8988T (cell line): ENCODE data around the gene HDAC4.

Experiments
- DNase-seq: peaks from one replicate; pipeline ENCODE4 v3.0.0; 2011

HDAC4 gene

DNA sequence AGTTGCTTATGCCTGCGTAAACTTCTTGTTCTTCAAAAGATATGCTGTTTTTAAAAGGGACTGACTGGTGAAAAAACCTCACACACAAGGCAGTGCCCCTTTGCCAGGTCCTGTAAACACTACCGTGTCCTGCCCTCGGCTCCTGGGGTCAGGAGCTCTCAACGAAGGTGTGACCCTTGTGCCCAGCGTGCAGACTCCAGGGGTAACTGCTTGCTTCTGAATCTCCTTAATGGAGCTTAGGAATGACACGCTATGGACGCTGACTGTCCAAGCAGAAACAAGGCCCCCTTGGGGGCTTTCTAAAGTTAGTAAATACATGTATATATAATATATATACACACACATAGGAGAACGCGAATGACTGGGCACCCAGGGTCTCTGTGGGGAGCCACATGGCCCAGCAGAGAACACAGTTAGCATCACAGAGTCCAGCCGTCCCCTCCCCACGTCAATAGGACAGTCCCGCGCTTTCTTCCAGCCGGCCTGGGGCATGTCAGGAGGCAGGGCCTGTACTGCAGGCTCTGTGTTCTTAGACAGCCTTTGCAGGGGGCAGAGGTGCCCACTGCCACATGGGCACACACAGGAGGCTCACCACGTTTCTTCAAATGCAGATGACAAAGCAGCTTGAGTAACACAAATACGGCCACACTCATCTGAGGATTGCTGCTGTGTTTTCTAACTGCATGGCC is 96.1 kb downstream of the HDAC4 start:
- no peak for DNase-seq

DNA sequence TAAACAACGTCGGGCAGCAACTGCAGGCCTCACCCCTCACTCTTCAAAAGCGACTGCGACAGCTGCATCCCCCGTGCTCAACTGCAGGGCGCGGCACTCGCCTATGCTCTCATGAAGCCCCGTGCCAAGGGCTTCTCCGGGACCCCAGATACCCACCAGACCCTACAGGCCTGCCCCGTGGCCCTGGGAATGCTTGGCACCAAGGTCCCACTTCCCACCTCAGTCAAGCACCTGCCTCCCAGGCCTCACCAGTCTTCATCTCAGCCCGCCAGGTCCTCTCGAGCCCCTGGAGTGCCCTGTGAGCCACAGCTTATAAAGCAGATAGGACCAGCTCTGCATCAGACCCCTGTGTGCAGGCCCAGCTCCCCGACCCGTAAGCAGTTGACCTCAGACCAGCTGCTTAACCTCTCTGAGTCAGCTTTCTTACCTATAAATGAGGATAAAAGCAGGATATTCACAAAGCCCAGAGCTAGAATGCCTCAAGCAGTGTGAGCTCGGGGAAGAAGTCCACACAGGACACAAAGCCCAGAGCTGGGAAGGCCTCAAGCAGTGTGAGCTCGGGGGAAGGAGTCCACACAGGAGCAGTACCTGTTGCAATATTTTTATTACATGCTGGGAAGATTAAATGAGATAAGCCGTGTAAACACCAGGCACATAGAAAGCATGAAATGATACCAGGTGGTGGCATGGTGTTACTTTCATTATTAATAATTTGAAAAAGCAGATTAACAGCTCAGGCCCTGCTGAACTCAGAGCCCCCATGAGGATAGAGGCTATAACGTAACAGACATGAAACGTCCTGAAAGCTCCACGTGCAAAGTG is 96.9 kb downstream of the HDAC4 start:
- DNase-seq, result no peak

DNA sequence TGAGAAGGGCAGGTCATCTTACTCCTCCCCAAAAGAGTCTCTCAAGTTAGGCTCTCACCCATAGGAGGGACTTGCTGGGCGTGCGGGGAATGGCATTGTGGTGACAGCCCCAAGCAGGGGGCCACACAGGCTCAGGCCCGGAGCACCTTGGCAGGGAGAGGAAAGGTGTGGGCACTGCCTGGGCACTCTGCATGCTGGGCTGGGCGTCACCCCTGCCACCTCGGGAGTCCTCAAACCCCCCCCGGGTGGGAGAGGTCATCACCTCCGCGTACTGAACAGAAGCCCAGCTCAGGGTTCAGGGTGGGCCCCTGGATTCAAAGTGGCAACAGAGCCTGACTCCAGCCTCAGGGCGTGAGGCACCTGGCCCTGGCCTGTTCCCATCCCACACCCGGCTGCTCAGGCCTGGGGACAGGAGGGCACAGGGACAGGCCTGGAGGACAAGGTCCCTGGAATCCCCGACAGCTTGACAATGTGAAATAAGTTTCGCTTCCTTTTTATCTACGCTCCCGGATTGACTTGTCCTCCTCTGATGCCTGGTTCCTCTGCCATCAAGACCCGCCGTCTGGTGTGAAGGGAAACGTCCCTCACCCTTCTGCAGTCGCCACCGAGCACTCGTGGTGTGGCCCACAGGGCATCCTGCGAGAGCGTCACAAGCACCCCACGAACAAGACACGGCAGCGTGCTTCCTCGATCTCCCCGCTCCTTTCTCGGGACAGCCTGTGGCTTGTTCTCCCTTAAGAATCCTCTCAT is 97.8 kb downstream of the HDAC4 start:
- DNase-seq, result no peak

DNA sequence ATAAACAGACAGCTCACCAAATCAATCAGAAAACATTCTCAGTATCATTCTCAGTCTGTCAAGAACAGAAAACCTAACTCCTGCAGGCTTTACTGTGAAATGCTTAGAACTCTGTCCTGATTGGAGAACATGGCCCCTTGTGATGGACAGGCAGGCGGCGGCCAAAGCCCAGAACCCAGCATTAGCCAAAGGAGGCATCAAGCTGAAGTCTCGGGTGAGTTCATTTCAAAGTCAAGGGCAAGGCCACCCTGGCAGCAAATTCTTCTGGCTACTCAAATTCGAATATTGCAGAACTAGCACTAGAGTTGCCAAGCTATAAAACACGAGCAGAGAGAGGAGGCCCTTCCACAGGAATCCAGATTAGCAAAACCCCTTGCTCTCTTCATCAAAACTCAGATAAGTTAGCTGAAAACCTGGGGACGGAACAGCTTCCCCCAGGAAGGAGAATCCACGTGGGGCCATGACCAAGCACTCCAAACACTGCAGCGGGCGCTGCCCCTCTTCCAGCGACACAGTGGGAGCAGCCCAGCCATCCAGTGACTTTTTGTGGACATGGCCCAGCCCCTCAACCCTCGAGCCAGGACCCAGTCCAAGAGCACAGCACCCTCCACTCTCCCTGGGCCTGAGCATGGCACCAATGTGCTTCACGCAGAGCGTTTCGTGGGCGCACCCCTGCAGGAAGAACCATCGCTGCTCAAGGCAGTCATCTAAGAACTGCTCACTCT is 98.6 kb downstream of the HDAC4 start:
- DNase-seq, result no peak

GRCh38 chr2:239300871-239301735 is 99.7 kb downstream of the HDAC4 start:
- no peak for DNase-seq

GRCh38 chr2:239300242-239300641 is 100.6 kb downstream of the HDAC4 start:
- DNase-seq, result no peak

DNA sequence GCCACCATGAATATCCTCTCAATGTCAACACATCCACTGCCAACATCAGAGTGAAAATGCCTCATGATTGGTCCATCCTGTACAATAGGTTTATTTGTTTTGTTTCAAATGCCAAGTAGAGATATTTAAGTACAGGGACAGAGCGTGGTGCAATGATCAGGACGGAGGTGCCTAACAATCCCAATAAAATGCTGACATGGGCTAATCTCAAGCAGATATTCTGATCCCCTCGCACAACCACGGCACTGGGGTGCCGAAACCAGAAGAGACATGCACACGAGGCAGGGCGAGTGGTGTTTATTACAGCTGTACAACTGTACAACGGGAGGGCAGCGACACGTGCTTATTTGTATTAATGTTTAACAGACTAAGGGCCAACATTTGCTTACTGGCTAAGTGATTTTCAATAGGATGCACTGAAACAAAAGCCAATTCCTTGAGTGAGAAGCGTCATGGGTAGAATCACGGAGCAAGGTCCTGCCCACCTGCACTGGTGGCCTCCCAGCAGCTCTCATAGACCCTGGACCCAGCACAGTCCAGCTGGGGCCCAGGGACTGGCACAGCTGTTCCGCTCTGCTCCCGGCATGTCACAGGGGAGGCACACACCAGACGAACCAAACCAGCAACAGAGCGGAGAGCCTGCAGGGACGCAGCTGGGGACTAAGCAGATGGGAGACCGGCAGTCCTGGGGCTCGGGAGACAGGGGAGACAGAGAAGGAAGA is 101.4 kb downstream of the HDAC4 start:
- no peak for DNase-seq

DNA sequence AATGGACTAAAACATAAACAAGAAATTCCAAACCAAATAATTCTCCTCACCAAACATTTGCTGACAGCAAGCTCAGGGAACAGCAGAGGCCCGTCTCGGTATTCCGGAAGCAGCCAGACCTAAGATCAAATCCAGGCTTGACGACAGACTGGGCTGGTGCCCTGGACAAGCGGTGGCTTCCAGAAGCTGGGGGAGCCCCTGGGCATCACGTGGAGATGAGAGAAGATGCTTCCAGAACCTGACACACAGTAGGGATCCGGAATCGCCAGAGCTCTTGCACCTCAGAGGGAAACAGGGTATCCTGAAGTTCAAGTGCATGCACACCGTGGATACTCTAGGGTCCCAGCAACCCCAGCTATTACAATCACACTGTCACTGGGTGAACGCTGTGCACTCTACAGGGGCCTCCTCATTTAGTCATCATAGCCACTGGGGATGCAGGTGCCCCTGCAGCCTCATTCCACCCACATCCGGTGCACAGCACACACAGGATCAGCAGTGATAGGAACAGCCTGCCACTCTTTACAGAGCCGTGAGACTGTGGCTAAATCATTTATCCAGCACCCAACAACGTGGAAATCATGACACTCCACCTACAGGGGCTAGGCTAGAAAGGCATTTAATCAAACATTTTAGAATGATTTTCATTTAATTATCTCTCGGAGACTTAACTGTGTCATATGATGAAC is 102.6 kb downstream of the HDAC4 start:
- no peak for DNase-seq

GRCh38 chr2:239297142-239298004 is 103.4 kb downstream of the HDAC4 start:
- DNase-seq, result no peak

- no peak for DNase-seq
Measured at GRCh38 chr2:239296020-239296932, 104.5 kb downstream of the HDAC4 start.

DNA sequence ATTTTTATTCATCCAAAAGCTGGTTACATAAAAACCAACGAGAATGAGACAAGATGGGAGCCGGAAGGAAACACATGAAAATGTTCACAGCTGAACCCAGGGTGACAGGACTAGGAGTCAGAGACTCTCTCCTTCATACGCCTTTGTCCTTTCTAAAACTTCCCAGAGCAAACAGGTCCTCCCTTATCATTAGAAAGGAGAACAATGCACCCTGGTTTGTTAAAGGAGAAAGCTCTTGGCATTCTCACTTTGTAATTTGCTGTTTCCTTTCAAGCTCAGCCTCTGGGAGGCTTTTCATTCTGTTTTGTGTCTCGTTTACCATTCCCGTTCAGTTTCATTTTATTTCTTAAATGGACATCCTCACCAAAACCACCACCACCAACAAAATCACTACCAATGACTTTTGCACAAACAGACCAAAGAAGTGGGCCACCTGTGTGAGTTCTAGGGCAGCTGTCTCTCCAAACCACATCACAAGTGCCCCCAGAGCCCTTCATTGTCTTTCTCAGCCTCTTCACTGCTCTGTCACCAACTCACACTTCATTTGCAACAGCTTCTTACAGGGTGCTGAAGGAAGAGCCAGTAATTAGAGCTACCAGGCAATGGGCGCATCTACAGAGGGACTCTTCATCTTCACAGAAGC is 105.3 kb downstream of the HDAC4 start:
- no peak for DNase-seq

GRCh38 chr2:239294571-239295054 is 106.2 kb downstream of the HDAC4 start:
- no peak for DNase-seq

- no peak for DNase-seq
Measured at GRCh38 chr2:239293775-239294430, 106.9 kb downstream of the HDAC4 start.

- DNase-seq, result no peak
Measured at GRCh38 chr2:239292959-239293774, 107.7 kb downstream of the HDAC4 start.

- DNase-seq, result no peak
Measured at GRCh38 chr2:239292531-239292930, 108.3 kb downstream of the HDAC4 start.
